ENCODE results near the gene NECAB3. TPM values are rescaled to one million over a fixed set of nuclear protein-coding genes. Genes with fewer than 3 reads are reported as not detected.
"Not testable (repeated sequence)": the region's sequence is repeated elsewhere in the genome, so short reads cannot be mapped to it uniquely, and the experiment has no call there.

The NECAB3 gene
- total RNA-seq, 1 experiment from 2014 or later = 105 TPM

- Histone ChIP-seq H3K27me3 (replicated peaks; ENCODE audit: control insufficient read depth, insufficient read depth, low read length) (no peaks in the 10 kb centered on the region), H3K4me1 (peaks cover 13% of the 10 kb centered on the region), H3K9me3 (no peaks in the 10 kb centered on the region), H3K36me3 (ENCODE audit: control insufficient read depth, insufficient read depth, low read length) (no peaks in the 10 kb centered on the region), H3K4me3 (ENCODE audit: low read depth, low read length) (no peak overlapping the region)
- Mint-ChIP-seq H3K4me3 (ENCODE audit: unreplicated experiment) (no peak overlapping the region), H3K9me3 (ENCODE audit: unreplicated experiment) (no peaks in the 10 kb centered on the region), H3K27ac (ENCODE audit: unreplicated experiment) (no peak overlapping the region), H3K4me1 (ENCODE audit: low read depth, unreplicated experiment) (peaks cover 14% of the 10 kb centered on the region), H3K27me3 (ENCODE audit: insufficient read depth, unreplicated experiment) (no peaks in the 10 kb centered on the region), H3K36me3 (ENCODE audit: insufficient read depth, unreplicated experiment) (peaks cover 71% of the 10 kb centered on the region)
- no peak for TF ChIP-seq CTCF (IDR thresholded peaks at IDR 0.05; ENCODE audit: insufficient read depth in 1 of 2, low read depth in 1 of 2, low read length in 1 of 2, severe bottlenecking in 1 of 2, unreplicated experiment in 1 of 2)
- BruUV-seq (replicated peaks) = no TSS peak
- ChIA-PET CTCF (interaction anchor here (0.5 to 2.3 kb wide), 5 partner anchors 17 to 192 kb away, joined by 3 to 11 read pairs (median 3); partner anchors contain the start of gene ACTL10), POLR2A (interaction anchor here (0.6 to 0.8 kb wide), 2 partner anchors 15 to 52 kb away, joined by 3 to 5 read pairs; no protein-coding TSS in a partner anchor)
- no peak for DNase-seq
- intact Hi-C loops (cut with micrococcal nuclease; ENCODE audit: unreplicated experiment) = no loop called here
Measured at GRCh38 chr20:33649201-33649681, 25.0 kb downstream of the NECAB3 start.

GRCh38 chr20:33648396-33649004, 25.7 kb downstream of the NECAB3 start:
- H3K9me3 ChIP-seq = no peaks in the 10 kb centered on the region
- Mint-ChIP-seq H3K4me3 (ENCODE audit: unreplicated experiment) (no peak overlapping the region), H3K9me3 (ENCODE audit: unreplicated experiment) (no peaks in the 10 kb centered on the region), H3K36me3 (ENCODE audit: insufficient read depth, unreplicated experiment) (peaks cover 64% of the 10 kb centered on the region), H3K27me3 (ENCODE audit: insufficient read depth, unreplicated experiment) (no peaks in the 10 kb centered on the region), H3K27ac (ENCODE audit: unreplicated experiment) (peak overlapping the region; percentile 17), H3K4me1 (ENCODE audit: low read depth, unreplicated experiment) (peaks cover 7% of the 10 kb centered on the region)
- DNase-seq = peak in 1 of 2 experiments; percentile 40
- ChIA-PET POLR2A (interaction anchor here (0.8 kb wide), 1 partner anchor 16 kb away, joined by 5 read pairs; no protein-coding TSS in a partner anchor), CTCF (interaction anchor here (0.7 to 2.3 kb wide), 4 partner anchors 18 to 191 kb away, joined by 3 to 11 read pairs (median 3); partner anchors contain the start of gene ACTL10)
- no peak overlapping the region for H3K4me3 ChIP-seq (ENCODE audit: low read depth, low read length)
- intact Hi-C loops (cut with micrococcal nuclease; ENCODE audit: unreplicated experiment) = no loop called here
- no TSS peak for BruUV-seq (replicated peaks)
- TF ChIP-seq CTCF (IDR thresholded peaks at IDR 0.05; ENCODE audit: insufficient read depth in 1 of 2, low read depth in 1 of 2, low read length in 1 of 2, severe bottlenecking in 1 of 2, unreplicated experiment in 1 of 2) = no peak
- no peaks in the 10 kb centered on the region for H3K27me3 ChIP-seq (replicated peaks; ENCODE audit: control insufficient read depth, insufficient read depth, low read length)
- no peaks in the 10 kb centered on the region for H3K36me3 ChIP-seq (ENCODE audit: control insufficient read depth, insufficient read depth, low read length)
- H3K4me1 ChIP-seq = peaks cover 6% of the 10 kb centered on the region

- Mint-ChIP-seq H3K4me3 (ENCODE audit: unreplicated experiment) (no peak overlapping the region), H3K27ac (ENCODE audit: unreplicated experiment) (peak overlapping the region; percentile 17), H3K27me3 (ENCODE audit: insufficient read depth, unreplicated experiment) (no peaks in the 10 kb centered on the region), H3K4me1 (ENCODE audit: low read depth, unreplicated experiment) (no peaks in the 10 kb centered on the region), H3K9me3 (ENCODE audit: unreplicated experiment) (no peaks in the 10 kb centered on the region), H3K36me3 (ENCODE audit: insufficient read depth, unreplicated experiment) (peaks cover 57% of the 10 kb centered on the region)
- H3K27me3 ChIP-seq (replicated peaks; ENCODE audit: control insufficient read depth, insufficient read depth, low read length) = no peaks in the 10 kb centered on the region
- no peaks in the 10 kb centered on the region for H3K9me3 ChIP-seq
- no TSS peak for BruUV-seq (replicated peaks)
- H3K36me3 ChIP-seq (ENCODE audit: control insufficient read depth, insufficient read depth, low read length) = no peaks in the 10 kb centered on the region
- TF ChIP-seq CTCF (IDR thresholded peaks at IDR 0.05; ENCODE audit: insufficient read depth in 1 of 2, low read depth in 1 of 2, low read length in 1 of 2, severe bottlenecking in 1 of 2, unreplicated experiment in 1 of 2) = no peak
- ChIA-PET POLR2A (interaction anchor here (0.6 kb wide), 1 partner anchor 189 kb away, joined by 4 read pairs; no protein-coding TSS in a partner anchor), CTCF (interaction anchor here (1.0 to 2.3 kb wide), 2 partner anchors 20 to 191 kb away, joined by 3 to 11 read pairs; no protein-coding TSS in a partner anchor)
- H3K4me1 ChIP-seq = peaks cover 2% of the 10 kb centered on the region; the same call in 1 of the 2 replicates
- no peak overlapping the region for H3K4me3 ChIP-seq (ENCODE audit: low read depth, low read length)
- intact Hi-C loops (cut with micrococcal nuclease; ENCODE audit: unreplicated experiment) = no loop called here
- peak in 1 of 2 experiments; percentile 37 for DNase-seq
Measured at GRCh38 chr20:33647603-33648395, 26.4 kb downstream of the NECAB3 start.

GRCh38 chr20:33646959-33647602, 27.1 kb downstream of the NECAB3 start:
- H3K27me3 ChIP-seq (replicated peaks; ENCODE audit: control insufficient read depth, insufficient read depth, low read length); H3K9me3 ChIP-seq; H3K27me3 Mint-ChIP-seq (ENCODE audit: insufficient read depth, unreplicated experiment); H3K27ac Mint-ChIP-seq (ENCODE audit: unreplicated experiment); H3K4me3 ChIP-seq (ENCODE audit: low read depth, low read length); H3K36me3 ChIP-seq (ENCODE audit: control insufficient read depth, insufficient read depth, low read length); H3K9me3 Mint-ChIP-seq (ENCODE audit: unreplicated experiment); H3K4me1 Mint-ChIP-seq (ENCODE audit: low read depth, unreplicated experiment); H3K4me1 ChIP-seq; intact Hi-C loops (cut with micrococcal nuclease; ENCODE audit: unreplicated experiment); H3K4me3 Mint-ChIP-seq (ENCODE audit: unreplicated experiment); BruUV-seq (replicated peaks): not testable (repeated sequence)
- POLR2A ChIA-PET = interaction anchor here (0.6 kb wide), 1 partner anchor 189 kb away, joined by 4 read pairs; no protein-coding TSS in a partner anchor
- DNase-seq = peak in 1 of 2 experiments; percentile 35
- CTCF ChIA-PET = interaction anchor here (1.0 to 2.3 kb wide), 2 partner anchors 21 to 190 kb away, joined by 3 to 11 read pairs; no protein-coding TSS in a partner anchor
- H3K36me3 Mint-ChIP-seq (ENCODE audit: insufficient read depth, unreplicated experiment) = peaks cover 54% of the 10 kb centered on the region

Measured in Caco-2 (cell line).